Activated CD4-positive, alpha-beta memory T cell treated with anti-CD3 and anti-CD28 coated beads, Interleukin-2, amount 10 ng/mL, durations not matched to agents 7 days and 5 days (primary cell): ENCODE results near the gene LUC7L3. TPM values are rescaled to one million over a fixed set of nuclear protein-coding genes. Genes with fewer than 3 reads are reported as not detected.

Experiments used
- CTCF ChIA-PET: fragments of 350-600 bp; sonication (Branson Sonifier 250); formaldehyde crosslinking; loops from one replicate; lab custom pipeline; 2021; ENCODE audit warnings: antibody characterized with exemption, inconsistent platforms; lab: Charles Lee
- POLR2A ChIA-PET: fragments of 350-600 bp; sonication (Branson Sonifier 250); formaldehyde crosslinking; loops from one replicate; lab custom pipeline; 2021; ENCODE audit warnings: antibody characterized with exemption; lab: Charles Lee
- DNase-seq: peaks from one replicate; pipeline ENCODE4 v3.0.0-alpha.2; 2020
- H3K27ac Mint-ChIP-seq: one replicate; pipeline ENCODE4 v1.8.0; 2021; ENCODE audit warnings: mild to moderate bottlenecking, mixed read lengths
- H3K27me3 Mint-ChIP-seq: one replicate; pipeline ENCODE4 v1.8.0; 2021; ENCODE audit warnings: mixed read lengths
- H3K36me3 Mint-ChIP-seq: one replicate; pipeline ENCODE4 v1.8.0; 2021; ENCODE audit warnings: low read depth, mixed read lengths
- H3K4me1 Mint-ChIP-seq: one replicate; pipeline ENCODE4 v1.8.0; 2021; ENCODE audit warnings: mixed read lengths
- H3K4me3 Mint-ChIP-seq: one replicate; pipeline ENCODE4 v1.8.0; 2021; ENCODE audit warnings: mild to moderate bottlenecking, mixed read lengths
- H3K9me3 Mint-ChIP-seq: one replicate; pipeline ENCODE4 v1.8.0; 2021; ENCODE audit warnings: mixed read lengths
- total RNA-seq, 2 experiments: library from RNA; stranded (reverse); gene quantifications; one replicate each; pipeline ENCODE4 v1.2.3, GENCODE V29; 2021

The LUC7L3 gene
- total RNA-seq, 2 experiments from 2014 or later, result 133 to 139 TPM

- Mint-ChIP-seq H3K27me3 (peaks cover 28% of the 10 kb centered on the region), H3K4me3 (no peak overlapping the region), H3K27ac (no peak overlapping the region), H3K4me1 (peaks cover 15% of the 10 kb centered on the region), H3K9me3 (no peaks in the 10 kb centered on the region), H3K36me3 (no peaks in the 10 kb centered on the region)
- ChIA-PET CTCF (interaction anchor here (1.1 to 1.9 kb wide), 4 partner anchors 31 to 367 kb away, joined by 3 to 4 read pairs (median 4); partner anchors contain the start of gene NME1), POLR2A (interaction anchor here (1.1 kb wide), 1 partner anchor 80 kb away, joined by 3 read pairs; the partner anchor contains the start of gene TOB1)
- DNase-seq, result no peak
Observed at GRCh38 chr17:50785946-50786570, 66.7 kb downstream of the LUC7L3 start.

GRCh38 chr17:50787106-50787505 is 67.7 kb downstream of the LUC7L3 start:
- H3K36me3 Mint-ChIP-seq, result no peaks in the 10 kb centered on the region

GRCh38 chr17:50790618-50791017 is 71.2 kb downstream of the LUC7L3 start:
- ChIA-PET CTCF (interaction anchor here (0.9 to 2.5 kb wide), 3 partner anchors 8 to 161 kb away, joined by 3 to 7 read pairs (median 4); no protein-coding TSS in a partner anchor), POLR2A (no interaction called here)
- no peaks in the 10 kb centered on the region for H3K36me3 Mint-ChIP-seq
- DNase-seq, result no peak
- no peak overlapping the region for H3K27ac Mint-ChIP-seq
- H3K9me3 Mint-ChIP-seq, result no peaks in the 10 kb centered on the region
- no peak overlapping the region for H3K4me3 Mint-ChIP-seq
- H3K27me3 Mint-ChIP-seq, result peaks cover 14% of the 10 kb centered on the region
- peaks cover 6% of the 10 kb centered on the region for H3K4me1 Mint-ChIP-seq

More at GRCh38 chr17:50787106-50787505, 67.7 kb downstream of the LUC7L3 start:
- peaks cover 10% of the 10 kb centered on the region for H3K4me1 Mint-ChIP-seq
- no peaks in the 10 kb centered on the region for H3K9me3 Mint-ChIP-seq
- peaks cover 27% of the 10 kb centered on the region for H3K27me3 Mint-ChIP-seq
- no peak overlapping the region for H3K27ac Mint-ChIP-seq
- CTCF ChIA-PET, result no interaction called here
- no peak overlapping the region for H3K4me3 Mint-ChIP-seq
- POLR2A ChIA-PET, result no interaction called here
- DNase-seq, result no peak

DNA sequence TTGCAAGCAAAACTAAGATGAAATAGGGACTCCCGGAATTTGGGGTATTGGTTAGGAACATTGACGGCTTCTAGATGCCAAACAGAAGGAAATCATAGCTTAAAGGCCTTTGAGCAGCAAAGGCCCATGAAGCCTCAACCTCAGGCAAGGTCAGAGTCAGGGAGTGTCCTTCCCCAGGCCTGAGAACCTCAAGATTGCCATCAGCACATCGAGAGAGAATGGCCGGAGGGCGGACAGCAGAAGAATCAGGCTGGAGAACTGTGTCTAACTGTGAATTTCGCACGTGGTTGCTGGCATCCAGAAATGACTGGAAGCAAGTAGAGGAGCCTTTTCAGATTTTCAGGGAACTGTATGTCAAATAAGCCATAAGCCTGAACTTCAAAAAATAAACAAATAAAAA is 72.7 kb downstream of the LUC7L3 start:
- Mint-ChIP-seq H3K9me3 (no peaks in the 10 kb centered on the region), H3K27me3 (peaks cover 14% of the 10 kb centered on the region), H3K4me3 (no peak overlapping the region), H3K27ac (no peak overlapping the region), H3K4me1 (peaks cover 5% of the 10 kb centered on the region), H3K36me3 (no peaks in the 10 kb centered on the region)
- CTCF ChIA-PET, result interaction anchor here (2.5 kb wide), 1 partner anchor 9 kb away, joined by 7 read pairs; no protein-coding TSS in a partner anchor
- DNase-seq, result no peak
- POLR2A ChIA-PET, result no interaction called here

DNA sequence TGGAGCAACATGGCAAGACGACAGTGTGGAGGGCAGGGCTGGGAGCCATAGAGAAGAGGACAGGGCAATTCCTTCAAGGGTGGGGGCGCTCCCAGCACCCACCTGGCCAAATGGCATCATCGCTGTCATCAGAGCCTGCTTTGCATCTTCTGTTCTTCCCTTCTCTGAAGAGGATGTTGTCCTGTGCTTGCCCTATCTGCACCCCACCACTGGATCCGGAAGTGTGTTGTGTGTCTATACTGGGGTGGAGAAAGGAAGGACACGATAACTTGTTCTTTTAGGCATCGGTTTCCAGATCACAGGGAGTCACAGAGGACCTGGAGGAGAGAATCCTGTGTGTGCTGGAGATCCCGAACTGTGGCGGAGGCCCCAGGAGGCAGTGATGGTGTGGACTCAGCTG is 73.6 kb downstream of the LUC7L3 start:
- no peak for DNase-seq
- CTCF ChIA-PET, result interaction anchor here (0.6 to 2.5 kb wide), 2 partner anchors 10 to 63 kb away, joined by 4 to 7 read pairs; no protein-coding TSS in a partner anchor
- peaks cover 12% of the 10 kb centered on the region for H3K27me3 Mint-ChIP-seq
- no peak overlapping the region for H3K4me3 Mint-ChIP-seq
- POLR2A ChIA-PET, result no interaction called here
- peaks cover 2% of the 10 kb centered on the region for H3K4me1 Mint-ChIP-seq
- no peaks in the 10 kb centered on the region for H3K9me3 Mint-ChIP-seq
- no peak overlapping the region for H3K27ac Mint-ChIP-seq
- H3K36me3 Mint-ChIP-seq, result no peaks in the 10 kb centered on the region

GRCh38 chr17:50794361-50794760 is 75.0 kb downstream of the LUC7L3 start:
- ChIA-PET CTCF (interaction anchor here (2.5 kb wide), 1 partner anchor 10 kb away, joined by 10 read pairs; no protein-coding TSS in a partner anchor), POLR2A (no interaction called here)
- Mint-ChIP-seq H3K9me3 (no peaks in the 10 kb centered on the region), H3K4me1 (no peaks in the 10 kb centered on the region), H3K36me3 (no peaks in the 10 kb centered on the region), H3K27ac (no peak overlapping the region), H3K4me3 (no peak overlapping the region), H3K27me3 (peaks cover 12% of the 10 kb centered on the region)
- DNase-seq, result no peak

GRCh38 chr17:50797135-50797810 is 77.9 kb downstream of the LUC7L3 start:
- Mint-ChIP-seq H3K36me3 (no peaks in the 10 kb centered on the region), H3K27ac (no peak overlapping the region), H3K4me3 (no peak overlapping the region), H3K9me3 (no peaks in the 10 kb centered on the region), H3K27me3 (peaks cover 5% of the 10 kb centered on the region), H3K4me1 (no peaks in the 10 kb centered on the region)
- ChIA-PET CTCF (no interaction called here), POLR2A (no interaction called here)
- no peak for DNase-seq

DNA sequence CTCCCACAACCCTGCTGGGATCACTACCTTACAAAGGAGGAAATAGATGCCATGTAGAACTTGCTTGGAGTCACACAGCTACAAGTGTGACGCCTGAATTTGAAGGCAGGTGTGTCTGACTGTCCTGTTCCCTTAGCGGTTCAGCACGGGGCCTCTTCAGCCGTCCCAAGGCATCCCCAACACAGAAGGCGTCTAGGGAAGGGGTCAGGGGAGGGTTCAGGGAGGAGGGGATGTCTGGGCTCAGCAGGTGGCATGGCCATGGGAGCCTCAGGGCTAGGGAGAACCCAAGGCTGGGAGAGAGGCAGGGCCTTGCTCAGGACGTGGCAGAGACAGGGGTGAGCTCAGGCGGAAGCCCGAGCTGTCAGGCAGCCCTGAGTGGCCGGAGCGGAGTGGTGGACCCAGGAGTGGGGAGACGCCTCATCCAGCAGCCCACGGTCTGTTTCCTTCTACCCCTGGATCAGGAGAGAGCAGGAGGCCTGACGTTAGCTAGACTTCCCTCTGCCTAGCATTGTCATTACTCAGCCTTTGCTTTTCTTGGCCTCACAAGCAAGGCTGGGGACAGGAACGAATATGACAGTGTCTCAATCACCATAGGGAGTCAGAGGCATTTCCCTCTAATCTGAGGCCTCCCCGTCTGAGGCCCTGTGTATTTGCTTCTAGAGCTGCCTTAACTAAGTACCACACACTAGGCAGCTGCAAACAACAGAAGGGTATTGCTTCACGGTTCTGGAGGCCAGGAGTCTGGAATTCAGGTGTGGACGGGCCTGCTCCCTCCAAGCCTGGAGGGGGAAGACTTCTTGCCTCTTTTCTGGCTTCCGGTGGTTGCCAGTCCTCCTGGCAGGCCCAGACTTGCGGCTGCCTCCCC is 79.3 kb downstream of the LUC7L3 start:
- CTCF ChIA-PET, result interaction anchor here (0.5 kb wide), 1 partner anchor 8 kb away, joined by 3 read pairs; no protein-coding TSS in a partner anchor

GRCh38 chr17:50799582-50799981 is 80.2 kb downstream of the LUC7L3 start:
- no peaks in the 10 kb centered on the region for H3K4me1 Mint-ChIP-seq
- DNase-seq, result no peak
- CTCF ChIA-PET, result no interaction called here
- H3K27ac Mint-ChIP-seq, result no peak overlapping the region
- POLR2A ChIA-PET, result no interaction called here
- no peaks in the 10 kb centered on the region for H3K36me3 Mint-ChIP-seq
- no peak overlapping the region for H3K4me3 Mint-ChIP-seq
- H3K27me3 Mint-ChIP-seq, result peaks cover 5% of the 10 kb centered on the region
- H3K9me3 Mint-ChIP-seq, result no peaks in the 10 kb centered on the region

More for the DNA sequence above, 79.3 kb downstream of the LUC7L3 start:
- POLR2A ChIA-PET, result no interaction called here
- DNase-seq, result no peak
- Mint-ChIP-seq H3K4me1 (no peaks in the 10 kb centered on the region), H3K4me3 (no peak overlapping the region), H3K9me3 (no peaks in the 10 kb centered on the region), H3K27ac (no peak overlapping the region), H3K27me3 (peaks cover 5% of the 10 kb centered on the region), H3K36me3 (no peaks in the 10 kb centered on the region)

DNA sequence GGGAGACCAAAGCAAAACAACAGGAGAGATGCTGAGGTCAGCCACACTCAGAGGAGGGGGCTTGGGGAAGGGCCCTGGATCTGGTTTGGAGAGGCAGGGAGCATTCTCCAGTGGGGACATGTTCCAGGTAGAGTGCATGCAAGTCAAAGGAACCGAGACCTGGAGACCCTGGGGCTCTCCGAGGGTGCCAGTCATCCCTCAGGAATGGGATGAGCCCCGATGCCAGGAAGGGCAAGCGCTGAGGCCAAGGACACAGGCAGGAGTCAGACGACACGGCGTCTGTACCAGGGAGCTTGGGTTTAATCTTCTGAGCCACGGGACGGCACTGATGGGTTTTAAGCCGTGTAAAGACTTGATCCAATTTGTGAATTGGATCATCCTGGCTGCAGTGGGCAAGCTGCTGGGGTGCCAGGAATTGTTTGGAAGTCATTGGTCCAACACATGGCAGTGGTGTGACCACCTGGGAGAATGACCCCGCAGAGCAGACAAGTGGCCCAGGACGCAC is 80.8 kb downstream of the LUC7L3 start:
- Mint-ChIP-seq H3K27ac (no peak overlapping the region), H3K9me3 (no peaks in the 10 kb centered on the region), H3K27me3 (peaks cover 5% of the 10 kb centered on the region), H3K4me1 (no peaks in the 10 kb centered on the region), H3K36me3 (no peaks in the 10 kb centered on the region), H3K4me3 (no peak overlapping the region)
- DNase-seq, result no peak
- CTCF ChIA-PET, result interaction anchor here (1.2 kb wide), 1 partner anchor 17 kb away, joined by 3 read pairs; no protein-coding TSS in a partner anchor
- POLR2A ChIA-PET, result no interaction called here

- Mint-ChIP-seq H3K36me3 (no peaks in the 10 kb centered on the region), H3K9me3 (no peaks in the 10 kb centered on the region), H3K27ac (no peak overlapping the region), H3K4me1 (no peaks in the 10 kb centered on the region), H3K27me3 (peaks cover 5% of the 10 kb centered on the region), H3K4me3 (no peak overlapping the region)
- CTCF ChIA-PET, result interaction anchor here (1.2 to 1.4 kb wide), 2 partner anchors 19 to 20 kb away, joined by 4 read pairs; no protein-coding TSS in a partner anchor
- POLR2A ChIA-PET, result no interaction called here
- DNase-seq, result no peak
Observed at GRCh38 chr17:50802609-50803571, 83.5 kb downstream of the LUC7L3 start.
